Large intestine (tissue), 3 donors: Measurements from ENCODE around the gene ATP5MC3. TPM values are rescaled to one million over a fixed set of nuclear protein-coding genes. Genes with fewer than 3 reads are reported as not detected.

Experiments
- DNase-seq, 2 donors: peaks; one replicate each; pipeline versions ENCODE4 v3.0.0 to v3.0.0-alpha.2; 2013
- H3K27ac ChIP-seq: one replicate; pipeline ENCODE4 v1.5.1; 2013; ENCODE audit warnings: low read length
- H3K27me3 ChIP-seq: 2 replicates; pipeline ENCODE4 v1.6.1; 2013; ENCODE audit warnings: low read length; ENCODE audit not compliant: control insufficient read depth, insufficient read depth
- H3K36me3 ChIP-seq: 2 replicates; pipeline ENCODE4 v1.6.1; 2013; ENCODE audit warnings: low read length; ENCODE audit not compliant: control insufficient read depth, insufficient read depth
- H3K4me1 ChIP-seq: one replicate; pipeline ENCODE4 v1.6.1; 2013; ENCODE audit warnings: low read length; ENCODE audit not compliant: control insufficient read depth, insufficient read depth
- H3K4me3 ChIP-seq: one replicate; pipeline ENCODE4 v1.5.1; 2013; ENCODE audit warnings: low read length
- H3K9me3 ChIP-seq: one replicate; pipeline ENCODE4 v1.6.1; 2013; ENCODE audit warnings: mild to moderate bottlenecking, low read depth, low read length, moderate library complexity; ENCODE audit not compliant: control insufficient read depth
- WGBS: methylation state at CpG from one replicate; pipeline ENCODE4 v1.1.5; 2013; ENCODE audit warnings: low lambda C conversion rate; ENCODE audit not compliant: insufficient coverage; 5-methylcytosine and 5-hydroxymethylcytosine counted together
- polyA plus RNA-seq: library from polyadenylated mRNA; unstranded; fragments of 120-200 nt; gene quantifications from one replicate; pipeline ENCODE4 v1.2.1, GENCODE V29; 2013

ATP5MC3 gene
- polyA plus RNA-seq, 1 donor: 329 TPM

GRCh38 chr2:175126661-175127060, 54.8 kb downstream of the ATP5MC3 start:
- peaks cover 16% of the 10 kb centered on the region for H3K36me3 ChIP-seq
- no CpG with 5 or more reads among the region's 1 CpG for WGBS
- H3K4me1 ChIP-seq: no peaks in the 10 kb centered on the region
- H3K27ac ChIP-seq: no peak overlapping the region
- DNase-seq: no peak
- H3K27me3 ChIP-seq: no peaks in the 10 kb centered on the region
- no peak overlapping the region for H3K4me3 ChIP-seq
- no peaks in the 10 kb centered on the region for H3K9me3 ChIP-seq

Other genes starting within 250 kb of the ATP5MC3 start
- 8.2 TPM for gene CHN1, start 176.3 kb downstream of the ATP5MC3 start, polyA plus RNA-seq
- gene ATF2, start 13.5 kb downstream of the ATP5MC3 start, polyA plus RNA-seq: 34.2 TPM